Glutamatergic neuron (in vitro differentiated cells): ENCODE results near the gene FAP. TPM values are rescaled to one million over a fixed set of nuclear protein-coding genes. Genes with fewer than 3 reads are reported as not detected.

Experiments used
- DNase-seq: peaks from one replicate; pipeline ENCODE4 v3.0.0; 2022
- H3K27ac Mint-ChIP-seq: one replicate; pipeline ENCODE4 v1.8.0; 2020; ENCODE audit warnings: mild to moderate bottlenecking, mixed read lengths, inconsistent platforms; ENCODE audit not compliant: unreplicated experiment
- H3K27me3 Mint-ChIP-seq: one replicate; pipeline ENCODE4 v1.8.0; 2020; ENCODE audit warnings: mild to moderate bottlenecking, moderate library complexity, mixed read lengths, inconsistent platforms; ENCODE audit not compliant: unreplicated experiment
- H3K36me3 Mint-ChIP-seq: one replicate; pipeline ENCODE4 v1.8.0; 2020; ENCODE audit warnings: mild to moderate bottlenecking, mixed read lengths, inconsistent platforms; ENCODE audit not compliant: unreplicated experiment
- H3K4me1 Mint-ChIP-seq: one replicate; pipeline ENCODE4 v1.8.0; 2020; ENCODE audit warnings: mild to moderate bottlenecking, low read depth, mixed read lengths, inconsistent platforms; ENCODE audit not compliant: unreplicated experiment
- H3K4me3 Mint-ChIP-seq: one replicate; pipeline ENCODE4 v1.8.0; 2020; ENCODE audit warnings: mild to moderate bottlenecking, mixed read lengths, inconsistent platforms; ENCODE audit not compliant: unreplicated experiment
- H3K9me3 Mint-ChIP-seq: one replicate; pipeline ENCODE4 v1.8.0; 2020; ENCODE audit warnings: mild to moderate bottlenecking, moderate library complexity, mixed read lengths, inconsistent platforms; ENCODE audit not compliant: unreplicated experiment
- total RNA-seq: library from RNA; stranded (reverse); fragmentation: NEBNext Ultra II Directional; extraction: Animal tissue kit (Norgen Biotek cat#: 25700); gene quantifications from one replicate; pipeline ENCODE4 v1.2.1, GENCODE V29; 2021; ENCODE audit not compliant: unreplicated experiment
- TF ChIP-seq, protein P1 (sequence below): fragments of 200-600 bp; sonication (generic); IDR thresholded peaks from one replicate; pipeline ENCODE4 v1.5.0; 2021; ENCODE audit not compliant: partially characterized antibody, unreplicated experiment

FAP gene
- total RNA-seq, 1 donor from 2014 or later: not detected

DNA sequence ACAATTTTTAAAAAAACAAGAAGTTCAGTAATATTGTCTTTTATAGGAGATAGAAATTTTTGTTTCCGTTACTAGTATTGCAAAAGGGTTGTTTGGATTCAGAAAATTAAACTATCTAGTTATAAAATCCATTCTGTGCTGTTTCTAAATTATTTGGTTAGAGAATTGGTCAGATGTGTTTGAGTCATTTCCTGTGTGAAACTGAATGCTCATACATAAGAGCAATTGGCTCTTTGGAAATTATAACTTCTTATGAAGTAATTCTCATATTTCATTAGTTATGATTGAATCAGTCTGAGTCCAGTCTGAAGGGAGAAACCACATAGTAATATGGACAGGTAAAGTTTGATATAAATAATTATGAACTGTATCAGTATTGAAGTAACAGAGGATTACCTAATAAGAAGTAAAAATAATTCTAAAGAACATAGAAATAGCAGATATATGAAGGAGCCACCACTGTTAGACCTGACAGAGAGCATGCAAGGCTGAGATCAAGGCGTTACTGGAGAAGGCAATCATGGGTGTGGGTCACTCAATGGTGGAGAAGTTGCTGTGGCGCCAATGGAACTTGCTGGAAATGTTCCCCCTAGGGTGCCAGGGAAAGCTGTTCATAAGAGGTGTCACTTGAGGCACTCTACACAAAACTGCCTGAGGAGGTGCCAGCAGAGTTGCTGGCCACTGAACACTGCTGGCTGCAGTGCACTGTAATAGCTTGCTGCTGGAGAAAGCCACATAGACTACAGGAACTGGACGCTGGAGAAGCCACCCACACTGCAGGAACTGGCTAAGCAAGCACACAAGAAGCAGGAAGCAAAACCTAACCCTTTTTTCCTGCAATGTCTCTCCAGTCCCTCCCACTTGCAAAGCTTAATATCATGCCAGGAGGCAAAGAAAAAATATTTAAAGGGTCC is 18.0 kb upstream of the FAP start:
- Mint-ChIP-seq H3K4me3 (no peak overlapping the region), H3K27me3 (peaks cover 3% of the 10 kb centered on the region), H3K9me3 (no peaks in the 10 kb centered on the region), H3K4me1 (no peaks in the 10 kb centered on the region), H3K27ac (no peak overlapping the region), H3K36me3 (no peaks in the 10 kb centered on the region)
- TF ChIP-seq, protein P1, sequence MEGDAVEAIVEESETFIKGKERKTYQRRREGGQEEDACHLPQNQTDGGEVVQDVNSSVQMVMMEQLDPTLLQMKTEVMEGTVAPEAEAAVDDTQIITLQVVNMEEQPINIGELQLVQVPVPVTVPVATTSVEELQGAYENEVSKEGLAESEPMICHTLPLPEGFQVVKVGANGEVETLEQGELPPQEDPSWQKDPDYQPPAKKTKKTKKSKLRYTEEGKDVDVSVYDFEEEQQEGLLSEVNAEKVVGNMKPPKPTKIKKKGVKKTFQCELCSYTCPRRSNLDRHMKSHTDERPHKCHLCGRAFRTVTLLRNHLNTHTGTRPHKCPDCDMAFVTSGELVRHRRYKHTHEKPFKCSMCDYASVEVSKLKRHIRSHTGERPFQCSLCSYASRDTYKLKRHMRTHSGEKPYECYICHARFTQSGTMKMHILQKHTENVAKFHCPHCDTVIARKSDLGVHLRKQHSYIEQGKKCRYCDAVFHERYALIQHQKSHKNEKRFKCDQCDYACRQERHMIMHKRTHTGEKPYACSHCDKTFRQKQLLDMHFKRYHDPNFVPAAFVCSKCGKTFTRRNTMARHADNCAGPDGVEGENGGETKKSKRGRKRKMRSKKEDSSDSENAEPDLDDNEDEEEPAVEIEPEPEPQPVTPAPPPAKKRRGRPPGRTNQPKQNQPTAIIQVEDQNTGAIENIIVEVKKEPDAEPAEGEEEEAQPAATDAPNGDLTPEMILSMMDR: no peak
- no peak for DNase-seq

DNA sequence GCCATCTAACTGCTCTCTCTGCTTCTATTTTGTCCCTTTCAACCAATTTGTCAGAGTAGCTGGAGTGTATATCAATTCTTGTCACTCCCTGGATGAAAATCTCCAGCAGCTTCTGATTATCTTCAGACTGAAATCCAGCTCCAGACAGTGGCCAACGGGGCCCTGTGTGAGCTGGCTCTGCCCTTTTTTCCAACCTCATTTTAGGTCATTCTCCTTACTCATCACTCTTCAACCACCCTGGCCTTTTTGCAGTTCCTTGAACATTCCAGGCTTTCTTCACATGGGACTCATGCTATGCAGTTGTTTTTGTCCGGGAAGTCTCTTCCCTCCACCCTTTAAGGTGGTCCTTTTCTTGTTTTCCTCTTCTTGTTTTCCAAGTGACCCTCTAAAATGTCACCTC is 15.4 kb upstream of the FAP start:
- DNase-seq: no peak
- Mint-ChIP-seq H3K4me1 (no peaks in the 10 kb centered on the region), H3K27ac (no peak overlapping the region)

DNA sequence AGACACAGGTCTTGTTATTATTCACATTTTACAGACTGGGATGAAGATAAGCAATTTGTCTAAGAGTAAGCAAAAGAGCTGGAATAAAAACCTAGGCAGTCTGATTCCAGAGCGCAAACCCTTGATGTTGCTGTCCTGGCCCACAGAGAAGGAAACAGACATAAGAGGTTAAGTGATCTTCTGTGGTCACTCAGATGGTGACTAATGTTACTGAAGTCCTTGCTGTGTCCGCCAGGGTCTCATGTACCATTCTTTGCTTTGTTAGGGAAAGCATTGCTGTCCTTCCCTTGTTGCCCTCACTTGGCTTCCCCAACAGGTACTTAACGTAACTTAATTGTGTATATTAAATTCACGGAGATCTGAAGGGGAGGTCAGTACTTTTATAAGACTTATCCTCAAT is 14.9 kb upstream of the FAP start:
- H3K36me3 Mint-ChIP-seq: no peaks in the 10 kb centered on the region
- TF ChIP-seq, protein P1: no peak
- H3K4me3 Mint-ChIP-seq: no peak overlapping the region
- H3K4me1 Mint-ChIP-seq: no peaks in the 10 kb centered on the region
- DNase-seq: no peak
- H3K27ac Mint-ChIP-seq: no peak overlapping the region
- no peaks in the 10 kb centered on the region for H3K9me3 Mint-ChIP-seq
- H3K27me3 Mint-ChIP-seq: peaks cover 3% of the 10 kb centered on the region

More for the DNA sequence above, 15.4 kb upstream of the FAP start:
- H3K4me3 Mint-ChIP-seq: no peak overlapping the region
- no peaks in the 10 kb centered on the region for H3K36me3 Mint-ChIP-seq
- peaks cover 3% of the 10 kb centered on the region for H3K27me3 Mint-ChIP-seq
- TF ChIP-seq, protein P1: no peak
- H3K9me3 Mint-ChIP-seq: no peaks in the 10 kb centered on the region

- Mint-ChIP-seq H3K4me1 (no peaks in the 10 kb centered on the region), H3K36me3 (no peaks in the 10 kb centered on the region), H3K9me3 (no peaks in the 10 kb centered on the region), H3K27me3 (peaks cover 3% of the 10 kb centered on the region), H3K27ac (no peak overlapping the region), H3K4me3 (no peak overlapping the region)
- TF ChIP-seq, protein P1: no peak
- no peak for DNase-seq
Observed at GRCh38 chr2:162257425-162257824, 14.2 kb upstream of the FAP start.

GRCh38 chr2:162256591-162256991 is 13.3 kb upstream of the FAP start:
- Mint-ChIP-seq H3K9me3 (no peaks in the 10 kb centered on the region), H3K27ac (no peak overlapping the region), H3K36me3 (no peaks in the 10 kb centered on the region), H3K27me3 (peaks cover 3% of the 10 kb centered on the region), H3K4me1 (no peaks in the 10 kb centered on the region), H3K4me3 (no peak overlapping the region)
- TF ChIP-seq, protein P1: no peak
- no peak for DNase-seq
